ENCODE data around the gene GAS6.

- TF ChIP-seq CTCF (conservative IDR thresholded peaks at IDR 0.05 in 1 of 2, IDR thresholded peaks at IDR 0.05 in 1 of 2; ENCODE audit: extremely low read depth in 1 of 2, insufficient read depth in 1 of 2, low read depth in 1 of 2, low read length in 2 of 2) (no peak), EZH2 (IDR thresholded peaks at IDR 0.05; ENCODE audit: borderline replicate concordance, low read length) (no peak)
Measured at GRCh38 chr13:113785051-113786010, 78.5 kb downstream of the GAS6 start.

Data from mammary epithelial cell (primary cell).